ENCODE measurements around the gene FAM83E. TPM values are rescaled to one million over a fixed set of nuclear protein-coding genes. Genes with fewer than 3 reads are reported as not detected.

FAM83E gene
- total and polyA plus RNA-seq, 2 donors (not counting 1 experiment from before 2014, with no cell fraction given), result 0.15 to 4.1 TPM

GRCh38 chr19:48629599-48630295 is 14.9 kb upstream of the FAM83E start:
- Histone ChIP-seq H3K4me3 (ENCODE audit: control extremely low read depth in 1 of 5, extremely low read depth in 1 of 5, insufficient read depth in 1 of 5, low read depth in 2 of 5, low read length in 4 of 5) (no peak overlapping the region), H4K20me1 (ENCODE audit: control insufficient read depth, insufficient read depth, low read length, poor library complexity, severe bottlenecking) (peaks cover 56% of the 10 kb centered on the region), H3K9ac (ENCODE audit: low read length) (no peak overlapping the region), H3K36me3 (replicated peaks in 1 of 2; ENCODE audit: control extremely low read depth in 1 of 2, control insufficient read depth in 1 of 2, extremely low read depth in 1 of 2, insufficient read depth in 2 of 2, low read length in 1 of 2) (peaks cover 0 to 54% of the 10 kb centered on the region in 2 experiments), H2AFZ (ENCODE audit: insufficient read depth, low read depth, low read length, poor library complexity, severe bottlenecking) (no peak overlapping the region), H3K9me3 (ENCODE audit: control extremely low read depth in 1 of 3, control insufficient read depth in 2 of 3, insufficient read depth in 1 of 3, low read length in 2 of 3) (peaks cover 0 to 10% (median 0%) of the 10 kb centered on the region in 3 donors), H3K4me2 (replicated peaks; ENCODE audit: low read depth, low read length, poor library complexity, severe bottlenecking) (no peak overlapping the region), H3K4me1 (ENCODE audit: control insufficient read depth in 2 of 2, insufficient read depth in 2 of 2, low read length in 2 of 2) (peaks cover 17 to 20% of the 10 kb centered on the region in 2 donors), H3K79me2 (ENCODE audit: control insufficient read depth, insufficient read depth, low read length) (peaks cover 12% of the 10 kb centered on the region), H3K27me3 (replicated peaks in 1 of 4; ENCODE audit: control extremely low read depth in 1 of 4, control insufficient read depth in 3 of 4, insufficient read depth in 4 of 4, low read length in 3 of 4) (no peaks in the 10 kb centered on the region), H3K27ac (ENCODE audit: low read length in 2 of 2) (no peak overlapping the region)
- H3K9me3 Mint-ChIP-seq (ENCODE audit: insufficient read depth), result no peaks in the 10 kb centered on the region
- ATAC-seq (ENCODE audit: low read depth), result no peak
- 93% methylated on average over 48 of the region's 48 CpGs for WGBS (ENCODE audit: insufficient coverage)
- no peak for TF ChIP-seq CTCF (IDR thresholded peaks at IDR 0.05)
- TF ChIP-seq EZH2 (IDR thresholded peaks at IDR 0.05; ENCODE audit: borderline replicate concordance, insufficient read depth, low read depth, low read length, poor library complexity, severe bottlenecking), result no peak
- DNase-seq, result no peak
- H3K27me3 Mint-ChIP-seq, result no peaks in the 10 kb centered on the region
- H3K4me1 Mint-ChIP-seq, result peaks cover 33% of the 10 kb centered on the region
- peak overlapping the region; percentile 53 for H3K27ac Mint-ChIP-seq
- H3K4me3 Mint-ChIP-seq, result no peak overlapping the region
- ChIA-PET POLR2A (interaction anchor here (0.5 to 0.6 kb wide), 2 partner anchors 162 to 439 kb away, joined by 4 read pairs; no protein-coding TSS in a partner anchor), CTCF (interaction anchor here (0.8 to 1.1 kb wide), 2 partner anchors 9 to 11 kb away, joined by 3 read pairs; partner anchors contain the start of genes RPL18 and SPHK2)
- intact Hi-C loops (cut with micrococcal nuclease), result loop anchor here (10.0 kb wide), 2 partner anchors 485 to 845 kb away; partner anchors contain the start of genes C19orf73, FLT3LG, LIN7B and PPFIA3

GRCh38 chr19:48629297-48629598 is 14.4 kb upstream of the FAM83E start:
- Mint-ChIP-seq H3K4me1 (peaks cover 30% of the 10 kb centered on the region), H3K27ac (no peak overlapping the region), H3K27me3 (no peaks in the 10 kb centered on the region), H3K9me3 (ENCODE audit: insufficient read depth) (no peaks in the 10 kb centered on the region), H3K4me3 (no peak overlapping the region)
- H3K36me3 ChIP-seq (replicated peaks in 1 of 2; ENCODE audit: control extremely low read depth in 1 of 2, control insufficient read depth in 1 of 2, extremely low read depth in 1 of 2, insufficient read depth in 2 of 2, low read length in 1 of 2), result peaks cover 0 to 54% of the 10 kb centered on the region in 2 experiments
- H3K4me1 ChIP-seq (ENCODE audit: control insufficient read depth in 2 of 2, insufficient read depth in 2 of 2, low read length in 2 of 2), result peaks cover 17 to 20% of the 10 kb centered on the region in 2 donors
- no peak overlapping the region for H3K9ac ChIP-seq (ENCODE audit: low read length)
- H3K27me3 ChIP-seq (replicated peaks in 1 of 4; ENCODE audit: control extremely low read depth in 1 of 4, control insufficient read depth in 3 of 4, insufficient read depth in 4 of 4, low read length in 3 of 4), result no peaks in the 10 kb centered on the region
- peaks cover 11% of the 10 kb centered on the region for H3K79me2 ChIP-seq (ENCODE audit: control insufficient read depth, insufficient read depth, low read length)
- ATAC-seq (ENCODE audit: low read depth) (no peak), DNase-seq (no peak)
- POLR2A ChIA-PET, result no interaction called here
- CTCF ChIA-PET, result no interaction called here
- H3K9me3 ChIP-seq (ENCODE audit: control extremely low read depth in 1 of 3, control insufficient read depth in 2 of 3, insufficient read depth in 1 of 3, low read length in 2 of 3), result peaks cover 0 to 10% (median 0%) of the 10 kb centered on the region in 3 donors
- no peak overlapping the region for H2AFZ ChIP-seq (ENCODE audit: insufficient read depth, low read depth, low read length, poor library complexity, severe bottlenecking)
- H4K20me1 ChIP-seq (ENCODE audit: control insufficient read depth, insufficient read depth, low read length, poor library complexity, severe bottlenecking), result peaks cover 58% of the 10 kb centered on the region
- H3K27ac ChIP-seq (ENCODE audit: low read length in 2 of 2), result no peak overlapping the region
- WGBS (ENCODE audit: insufficient coverage), result 97% methylated on average over 22 of the region's 22 CpGs
- no peak overlapping the region for H3K4me3 ChIP-seq (ENCODE audit: control extremely low read depth in 1 of 5, extremely low read depth in 1 of 5, insufficient read depth in 1 of 5, low read depth in 2 of 5, low read length in 4 of 5)
- TF ChIP-seq EZH2 (IDR thresholded peaks at IDR 0.05; ENCODE audit: borderline replicate concordance, insufficient read depth, low read depth, low read length, poor library complexity, severe bottlenecking) (no peak), CTCF (IDR thresholded peaks at IDR 0.05) (no peak)
- intact Hi-C loops (cut with micrococcal nuclease), result no loop called here
- no peak overlapping the region for H3K4me2 ChIP-seq (replicated peaks; ENCODE audit: low read depth, low read length, poor library complexity, severe bottlenecking)

Data from B cell (primary cell).